Lung microvascular endothelial cell (primary cell): ENCODE measurements around the gene IL17RA. TPM values are rescaled to one million over a fixed set of nuclear protein-coding genes. Genes with fewer than 3 reads are reported as not detected.
A peak's percentile ranks its signal among the peaks of the same experiment; 100 is the strongest.

ENCODE experiments used
- DNase-seq, 2 donors: peaks; one replicate each; pipeline versions ENCODE4 v3.0.0 to v3.0.0-alpha.2; 2010; ENCODE audit warnings: low read depth in 2 of 2
- total RNA-seq: library from RNA; depleted of rRNA; stranded (reverse); fragments of >200 nt; gene quantifications from 2 replicates; pipeline ENCODE4 v1.2.1, GENCODE V29; 2014

Gene IL17RA
- total RNA-seq, 1 donor from 2014 or later = 1.8 TPM

DNA sequence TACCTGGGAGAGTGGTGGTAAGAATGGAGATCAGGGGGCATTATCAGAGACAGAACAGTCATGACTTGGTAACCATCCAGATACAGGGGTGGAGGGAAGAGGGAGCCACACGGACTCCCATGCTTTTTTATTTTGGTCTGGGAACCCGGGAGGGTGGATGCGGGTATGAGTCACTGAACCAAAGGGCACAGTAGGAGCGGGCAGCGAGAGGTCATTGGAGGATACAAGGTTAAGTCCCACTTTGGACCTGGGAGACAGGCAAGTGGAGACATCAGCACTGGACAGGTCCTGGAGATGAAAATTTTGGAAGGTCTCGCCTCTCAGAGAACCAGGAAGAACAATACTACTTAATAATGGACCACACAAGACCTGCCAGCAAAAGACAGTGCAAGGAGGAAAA lies 67.5 kb downstream of the IL17RA start:
- DNase-seq = no peak

DNA sequence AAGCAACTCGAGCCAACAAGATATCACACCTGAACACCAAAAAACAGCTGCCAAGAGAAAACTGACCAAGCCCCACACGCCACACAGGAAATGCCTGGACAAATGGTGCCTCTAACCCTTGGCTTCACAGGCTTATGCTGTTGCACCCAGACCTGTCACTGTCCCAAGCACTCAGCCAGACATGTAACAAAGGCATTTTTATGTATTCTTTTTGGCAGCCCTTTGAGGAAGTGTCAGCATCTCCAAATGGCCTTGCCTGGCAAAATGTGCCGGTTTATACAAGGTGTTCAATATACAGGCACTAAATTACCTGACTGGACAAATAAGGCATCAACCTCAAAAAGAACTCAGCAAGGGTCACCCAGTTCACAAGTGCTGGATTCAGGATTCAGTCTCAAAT lies 68.2 kb downstream of the IL17RA start:
- peak in 1 of 2 donors; percentile 16 for DNase-seq

DNA sequence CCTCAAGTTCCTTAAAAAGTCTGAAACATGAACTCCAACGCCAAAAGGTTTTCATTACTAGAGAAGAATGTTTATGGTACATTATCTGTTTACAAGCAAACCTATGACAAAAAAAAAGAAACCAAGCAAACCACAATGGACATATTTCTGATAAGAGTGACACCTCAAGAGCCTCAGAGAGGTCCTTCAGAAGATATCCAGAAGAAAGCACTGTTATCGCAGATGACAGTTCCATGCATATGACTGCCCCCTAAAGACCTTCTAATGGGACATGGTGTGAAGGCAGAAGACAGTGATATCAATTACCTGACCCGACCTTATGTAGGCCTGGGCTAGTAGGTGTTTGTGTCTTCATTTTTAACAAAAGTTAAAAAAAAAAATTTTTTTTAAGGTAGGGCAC lies 71.1 kb downstream of the IL17RA start:
- DNase-seq = no peak

DNA sequence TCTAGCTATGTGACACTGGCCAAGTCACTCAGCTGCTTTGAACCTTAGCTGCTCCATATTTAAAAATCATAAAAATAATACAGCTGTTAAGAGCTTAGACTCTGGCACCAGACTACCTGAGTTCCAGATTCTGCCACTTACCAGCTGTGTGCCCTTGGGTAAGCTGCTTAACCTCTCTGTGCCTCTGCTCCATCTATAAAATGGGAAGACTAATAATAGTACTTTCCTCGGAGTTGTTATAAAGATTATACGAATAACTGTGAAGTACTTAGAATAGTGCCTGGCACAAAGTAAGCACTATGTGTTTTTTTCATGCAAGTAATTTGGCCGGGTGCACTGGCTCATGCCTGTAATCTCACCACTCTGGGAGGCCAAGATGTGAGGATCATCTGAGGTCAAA lies 72.9 kb downstream of the IL17RA start:
- DNase-seq = no peak

DNA sequence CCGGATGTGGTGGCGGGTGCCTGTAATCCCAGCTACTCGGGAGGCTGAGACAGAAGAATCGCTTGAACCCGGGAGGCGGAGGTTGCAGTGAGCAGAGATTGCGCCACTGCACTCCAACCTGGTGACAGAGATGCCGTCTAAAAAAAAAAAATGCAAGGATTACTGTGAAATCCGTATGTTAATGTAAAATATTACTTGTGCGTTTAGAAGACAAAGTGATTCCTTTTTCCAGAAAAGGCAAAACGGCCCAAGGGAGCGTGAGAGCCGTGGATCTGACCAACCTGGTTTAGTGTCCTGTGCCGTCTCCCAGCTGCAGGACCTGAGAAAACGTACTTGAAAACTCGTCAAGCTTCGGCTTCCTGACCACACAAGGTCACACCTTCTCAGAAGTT lies 73.4 kb downstream of the IL17RA start:
- DNase-seq = no peak

DNA sequence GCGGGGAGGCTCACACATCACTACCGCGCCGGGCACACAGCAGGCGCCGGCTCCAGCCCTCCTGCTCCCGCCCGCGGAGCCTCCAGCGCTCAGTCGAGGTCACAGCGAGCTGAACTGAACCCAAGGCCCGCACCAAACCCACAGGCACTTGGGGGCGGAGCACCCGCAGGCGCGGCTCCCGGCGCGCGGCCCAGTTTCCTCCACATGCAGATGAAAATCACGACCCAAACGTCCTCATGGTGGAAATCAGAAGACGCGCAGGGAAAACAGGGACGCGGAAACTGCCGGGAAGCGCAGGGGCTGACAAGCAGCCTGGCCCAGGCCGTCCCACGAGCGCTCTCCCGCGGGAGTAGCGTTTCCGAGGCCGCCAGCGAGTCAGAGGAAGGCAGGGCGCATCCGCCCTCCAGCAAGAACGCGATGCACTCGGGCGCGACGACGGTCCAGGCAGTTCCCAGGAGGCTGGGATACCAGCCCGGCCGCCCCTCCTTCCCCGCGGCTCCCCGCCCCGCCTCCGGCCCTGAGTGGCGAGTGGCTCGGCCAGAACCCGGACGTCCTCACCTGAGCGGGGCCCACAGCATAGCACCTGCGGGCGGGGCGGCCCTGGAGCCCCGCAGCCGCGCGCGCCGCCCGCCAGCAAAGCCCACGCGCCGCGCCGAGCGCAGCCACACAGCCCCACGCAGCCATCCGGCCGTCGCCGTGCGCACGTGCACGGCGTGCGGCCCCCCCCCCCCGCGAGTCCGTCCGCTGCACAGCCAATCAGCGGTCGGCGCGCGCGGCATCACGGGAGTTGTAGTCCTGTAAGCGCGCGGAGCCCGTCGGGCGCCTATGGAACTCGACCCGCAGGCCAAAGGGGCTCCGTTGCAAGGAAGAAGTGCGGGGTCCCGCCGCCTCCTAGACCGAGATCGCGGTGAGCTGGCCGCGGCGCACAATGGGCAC lies 74.0 kb downstream of the IL17RA start, which contains the start of gene HDHD5:
HDHD5 (minus strand) TSS at position 710 of the 936 bp plus-strand sequence; CDS start at position 684, 26 bp downstream.
- peak; percentile 88 to 93 for DNase-seq

DNA sequence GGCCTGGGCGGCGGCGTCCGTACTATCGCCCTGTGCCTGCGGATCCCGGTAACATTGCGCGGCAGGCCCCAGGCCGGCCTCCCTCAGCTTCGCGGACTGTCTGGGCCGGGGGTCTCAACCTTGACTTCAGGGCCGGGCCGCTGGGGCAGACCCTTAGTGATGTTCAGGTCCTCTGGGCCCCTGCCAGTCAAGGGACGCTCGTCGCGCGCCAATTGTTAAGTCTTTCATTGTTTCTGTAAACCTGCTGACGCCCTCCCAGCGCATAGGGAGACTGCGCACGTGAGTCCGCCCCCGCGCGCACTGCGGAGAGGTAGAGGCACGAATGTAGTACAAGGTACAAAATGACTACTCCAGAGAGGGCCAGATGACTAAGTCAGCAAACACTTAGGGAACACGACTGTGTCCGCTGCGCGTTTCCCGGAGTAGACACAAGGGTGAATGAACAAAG lies 74.7 kb downstream of the IL17RA start:
- DNase-seq = peak; percentile 40 to 64

DNA sequence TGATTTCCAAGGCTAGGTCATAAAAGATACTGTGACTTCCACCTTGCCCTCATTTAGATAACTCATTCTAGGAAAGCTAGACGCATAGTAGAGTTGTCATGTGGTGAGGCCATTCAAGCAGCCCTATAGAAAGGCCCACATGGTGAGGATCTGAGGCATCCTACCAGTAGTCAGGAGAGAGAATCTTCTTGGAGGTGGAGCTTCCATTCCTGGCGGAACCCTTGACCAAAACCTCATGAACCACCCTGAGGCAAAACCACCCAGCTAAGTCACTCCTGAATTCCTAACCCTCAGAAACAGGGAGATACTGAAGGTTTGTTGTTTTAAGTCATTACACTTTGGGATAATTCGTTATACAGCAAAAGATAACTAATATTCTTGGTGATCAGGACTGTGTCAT lies 77.2 kb downstream of the IL17RA start:
- no peak for DNase-seq

DNA sequence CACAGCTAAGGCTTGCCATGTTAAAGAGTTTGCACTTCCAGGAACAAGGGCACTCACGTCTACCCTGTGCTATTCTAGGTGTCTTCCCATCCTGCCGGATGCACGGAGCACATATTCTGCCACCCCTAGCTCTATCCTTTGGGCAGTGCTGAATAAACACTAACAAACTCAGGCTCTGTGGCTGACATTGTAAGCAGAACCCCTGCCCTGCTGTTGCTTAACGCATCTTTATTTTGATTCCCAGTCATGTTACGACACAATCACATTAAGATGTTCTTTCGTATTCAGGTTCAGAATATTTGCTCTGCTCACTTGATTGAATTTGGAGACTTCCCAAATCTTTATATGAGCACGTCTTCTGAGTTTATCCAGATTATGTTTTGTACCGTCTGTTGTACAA lies 77.9 kb downstream of the IL17RA start:
- no peak for DNase-seq

DNA sequence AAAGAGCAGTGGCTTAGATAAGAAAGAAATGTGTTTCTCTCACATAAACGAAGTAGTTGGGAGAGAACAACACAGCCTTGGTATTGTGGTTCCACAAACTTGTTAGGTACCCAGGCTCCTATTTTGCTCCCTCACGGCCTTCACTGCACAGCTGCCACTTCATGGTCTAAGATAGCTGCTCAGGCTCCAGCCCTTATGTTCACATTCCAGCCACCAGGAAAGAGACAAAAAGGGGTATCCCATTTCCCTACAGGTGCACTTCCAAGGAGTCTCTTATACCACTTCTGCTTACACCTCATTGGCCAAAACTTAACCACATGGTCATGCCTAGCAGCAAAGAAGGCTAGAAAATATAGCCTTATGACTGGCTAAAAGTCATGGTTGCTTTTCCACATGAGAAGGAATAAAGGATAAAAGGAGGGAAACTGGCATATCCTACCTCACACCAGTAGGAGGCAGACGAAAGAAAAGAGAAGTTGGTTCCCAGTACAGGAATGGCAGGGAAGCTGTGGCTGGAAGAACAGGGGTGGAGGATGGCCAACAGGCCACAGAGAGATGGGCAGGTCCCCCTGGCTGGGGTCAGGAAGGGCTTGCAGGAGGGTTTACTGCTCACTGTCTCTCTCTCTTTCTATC lies 79.7 kb downstream of the IL17RA start:
- DNase-seq = peak in 1 of 2 donors; percentile 10

Other genes with a start within 250 kb of the IL17RA start
- gene GAB4, start 76.8 kb upstream of the IL17RA start, total RNA-seq = not detected in 2 replicates
- under 0.01 TPM in 2 replicates for gene TMEM121B, start 36.4 kb downstream of the IL17RA start, total RNA-seq
- gene HDHD5, start 74.3 kb downstream of the IL17RA start, total RNA-seq = 28.8 and 35.5 TPM in 2 replicates
- 0.87 and 6.7 TPM in 2 replicates for gene ADA2, start 134.4 kb downstream of the IL17RA start, total RNA-seq